Upper lobe of left lung (tissue), 6 donors: ENCODE measurements around the gene GNG2. TPM values are rescaled to one million over a fixed set of nuclear protein-coding genes. Genes with fewer than 3 reads are reported as not detected.

Experiments
- ATAC-seq, 2 donors: fragments of 200-7000 bp; cut with Tn5 transposase; one replicate each; pipeline ENCODE4 v1.9.1; 2022; ENCODE audit warnings: mild to moderate bottlenecking in 2 of 2, moderate library complexity in 2 of 2; ENCODE audit not compliant: low FRiP score in 2 of 2
- DNase-seq, 2 donors: peaks; one replicate each; pipeline ENCODE4 v3.0.0-alpha.2; 2019 to 2020
- H3K27ac ChIP-seq, 4 donors: fragments of 200-600 bp; sonication (generic); one replicate each; pipeline ENCODE4 v1.5.1; 2016 to 2019
- H3K27me3 ChIP-seq, 4 donors: fragments of 200-600 bp; sonication (generic); one replicate each; pipeline ENCODE4 v1.5.1; 2017 to 2019
- H3K36me3 ChIP-seq, 4 donors: fragments of 200-600 bp; sonication (generic); one replicate each; pipeline ENCODE4 v1.5.1; 2016 to 2019
- H3K4me1 ChIP-seq, 4 donors: fragments of 200-600 bp; sonication (generic); one replicate each; pipeline ENCODE4 v1.5.1; 2018 to 2019
- H3K4me3 ChIP-seq, 4 donors: fragments of 200-600 bp; sonication (generic); one replicate each; pipeline ENCODE4 v1.5.1; 2017 to 2019; ENCODE audit warnings: mild to moderate bottlenecking in 2 of 4, moderate library complexity in 1 of 4
- H3K9me3 ChIP-seq, 4 donors: fragments of 200-600 bp; sonication (generic); one replicate each; pipeline ENCODE4 v1.5.1; 2018 to 2019
- CTCF ChIP-seq, 6 experiments: fragments of 450-650 bp in 4 of 6; fragments of 200-600 bp in 2 of 6; sonication (generic) in 2 of 6; IDR thresholded peaks; one replicate each; pipeline ENCODE4 v1.5.1; 2016 to 2019; ENCODE audit warnings: antibody characterized with exemption in 6 of 6
- EP300 ChIP-seq, 4 donors: sonication (generic); formaldehyde crosslinking; IDR thresholded peaks; one replicate each; pipeline ENCODE4 v1.5.1; 2017; ENCODE audit warnings: antibody characterized with exemption in 4 of 4, control low read depth in 2 of 4
- POLR2A ChIP-seq, 4 donors: fragments of 450-650 bp; IDR thresholded peaks; one replicate each; pipeline ENCODE4 v1.5.1; 2016 to 2017; ENCODE audit warnings: antibody characterized with exemption in 4 of 4, mild to moderate bottlenecking in 2 of 4
- POLR2AphosphoS5 ChIP-seq, 2 donors: sonication (generic); formaldehyde crosslinking; IDR thresholded peaks; one replicate each; pipeline ENCODE4 v1.5.1; 2017; ENCODE audit warnings: antibody characterized with exemption in 2 of 2
- WGBS, 2 donors: methylation state at CpG; one replicate each; pipeline ENCODE4 v1.1.5; 2017 to 2018; 5-methylcytosine and 5-hydroxymethylcytosine counted together
- total RNA-seq, 6 donors: library from RNA; depleted of rRNA in 4 of 6; stranded (reverse); fragments of >200 nt in 4 of 6; gene quantifications; one replicate each; pipeline versions ENCODE4 v1.1.0 to v1.2.1, GENCODE V29; 2016 to 2021
- donor health status: DM: no; HTN: no; CAD: no; lungs with moderate emphysema.
- donor health status: DM: no; HTN: yes; CAD: no; lungs with severe emphysema.

Gene GNG2
- total RNA-seq, 6 donors from 2014 or later: 4.2 to 29.0 (median 10.1) TPM

- peak in 1 of 4 donors; percentile 36 for TF ChIP-seq POLR2A (IDR thresholded peaks at IDR 0.05)
- TF ChIP-seq CTCF (IDR thresholded peaks at IDR 0.05): no peak
- TF ChIP-seq POLR2AphosphoS5 (IDR thresholded peaks at IDR 0.05): peak; percentile 22 to 51
- TF ChIP-seq EP300 (IDR thresholded peaks at IDR 0.05): no peak
- no peaks in the 10 kb centered on the region for H3K9me3 ChIP-seq
- H3K4me3 ChIP-seq: peak overlapping the region in 3 of 4 donors; percentile 23 to 38 (median 35)
- WGBS, 2 donors: 17 to 18% methylated on average over 16 of the region's 16 CpGs
- H3K27ac ChIP-seq: peak overlapping the region; percentile 74 to 84 (median 78)
- H3K36me3 ChIP-seq: no peaks in the 10 kb centered on the region
- peak; percentile 42 to 76 for DNase-seq
- H3K4me1 ChIP-seq: peaks cover 7 to 14% (median 9%) of the 10 kb centered on the region in 4 donors
- peak; percentile 84 to 87 for ATAC-seq
- no peaks in the 10 kb centered on the region for H3K27me3 ChIP-seq
Measured at GRCh38 chr14:51846631-51847488, 13.6 kb upstream of the GNG2 start.

GRCh38 chr14:51847489-51847796 lies 13.0 kb upstream of the GNG2 start:
- peak overlapping the region; percentile 52 to 84 (median 77) for H3K27ac ChIP-seq

GRCh38 chr14:51848120-51848519 lies 12.3 kb upstream of the GNG2 start:
- 81 to 86% methylated on average over 4 of the region's 4 CpGs for WGBS, 2 donors
- no peak for TF ChIP-seq EP300 (IDR thresholded peaks at IDR 0.05)
- TF ChIP-seq POLR2AphosphoS5 (IDR thresholded peaks at IDR 0.05): no peak
- TF ChIP-seq CTCF (IDR thresholded peaks at IDR 0.05): no peak
- no peak for TF ChIP-seq POLR2A (IDR thresholded peaks at IDR 0.05)
- peak overlapping the region in 3 of 4 donors; percentile 22 to 84 (median 80) for H3K27ac ChIP-seq

More at GRCh38 chr14:51847489-51847796, 13.0 kb upstream of the GNG2 start:
- H3K4me1 ChIP-seq: peaks cover 7 to 14% (median 9%) of the 10 kb centered on the region in 4 donors
- H3K27me3 ChIP-seq: no peaks in the 10 kb centered on the region
- DNase-seq (no peak), ATAC-seq (no peak)
- H3K36me3 ChIP-seq: no peaks in the 10 kb centered on the region
- no peaks in the 10 kb centered on the region for H3K9me3 ChIP-seq
- TF ChIP-seq POLR2A (IDR thresholded peaks at IDR 0.05) (no peak), EP300 (IDR thresholded peaks at IDR 0.05) (no peak), POLR2AphosphoS5 (IDR thresholded peaks at IDR 0.05) (no peak), CTCF (IDR thresholded peaks at IDR 0.05) (no peak)
- H3K4me3 ChIP-seq: peak overlapping the region in 1 of 4 donors; percentile 38
- 62 to 67% methylated on average over 4 of the region's 4 CpGs for WGBS, 2 donors

GRCh38 chr14:51849097-51849496 lies 11.3 kb upstream of the GNG2 start:
- no peak for ATAC-seq
- no peak for DNase-seq
- TF ChIP-seq POLR2A (IDR thresholded peaks at IDR 0.05): no peak
- no peak for TF ChIP-seq POLR2AphosphoS5 (IDR thresholded peaks at IDR 0.05)
- TF ChIP-seq EP300 (IDR thresholded peaks at IDR 0.05): no peak
- no peak for TF ChIP-seq CTCF (IDR thresholded peaks at IDR 0.05)
- Histone ChIP-seq H3K36me3 (no peaks in the 10 kb centered on the region), H3K27me3 (no peaks in the 10 kb centered on the region), H3K4me1 (peaks cover 7 to 14% (median 9%) of the 10 kb centered on the region in 4 donors), H3K27ac (peak overlapping the region in 1 of 4 donors; percentile 8), H3K4me3 (no peak overlapping the region), H3K9me3 (no peaks in the 10 kb centered on the region)
- 88 to 93% methylated on average over 2 of the region's 2 CpGs for WGBS, 2 donors

More at GRCh38 chr14:51848120-51848519, 12.3 kb upstream of the GNG2 start:
- DNase-seq (no peak), ATAC-seq (no peak)
- Histone ChIP-seq H3K9me3 (no peaks in the 10 kb centered on the region), H3K36me3 (no peaks in the 10 kb centered on the region), H3K27me3 (no peaks in the 10 kb centered on the region), H3K4me3 (no peak overlapping the region), H3K4me1 (peaks cover 7 to 14% (median 9%) of the 10 kb centered on the region in 4 donors)
